C1 segment of cervical spinal cord (tissue), 14 donors: ENCODE data around the gene FREM2.

Experiments
- DNase-seq, 14 donors: peaks; one replicate each; lab custom pipeline; 2025; lab: John Stamatoyannopoulos, UW

Gene FREM2

DNA sequence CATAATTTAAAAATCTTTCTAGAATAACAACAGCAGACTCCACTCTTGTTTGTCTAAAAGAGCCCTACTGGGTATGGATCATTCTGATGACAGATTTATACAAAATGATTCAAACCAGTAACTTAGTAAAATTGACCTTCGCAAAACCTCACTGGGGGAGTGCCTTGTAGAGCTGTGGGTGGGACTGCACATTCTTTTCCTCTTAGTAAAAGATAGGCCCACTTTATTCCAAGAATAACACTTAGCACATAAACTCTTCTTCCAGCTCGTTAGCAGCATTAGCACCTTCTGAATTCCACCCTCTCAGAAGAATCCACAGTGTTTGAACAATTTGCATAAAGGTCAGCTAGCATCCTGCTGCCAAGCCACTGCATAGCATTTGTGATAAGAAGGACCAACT lies 196.9 kb downstream of the FREM2 start:
- DNase-seq, result no peak

- DNase-seq, result no peak
Observed at GRCh38 chr13:38888309-38888708, 201.4 kb downstream of the FREM2 start.

DNA sequence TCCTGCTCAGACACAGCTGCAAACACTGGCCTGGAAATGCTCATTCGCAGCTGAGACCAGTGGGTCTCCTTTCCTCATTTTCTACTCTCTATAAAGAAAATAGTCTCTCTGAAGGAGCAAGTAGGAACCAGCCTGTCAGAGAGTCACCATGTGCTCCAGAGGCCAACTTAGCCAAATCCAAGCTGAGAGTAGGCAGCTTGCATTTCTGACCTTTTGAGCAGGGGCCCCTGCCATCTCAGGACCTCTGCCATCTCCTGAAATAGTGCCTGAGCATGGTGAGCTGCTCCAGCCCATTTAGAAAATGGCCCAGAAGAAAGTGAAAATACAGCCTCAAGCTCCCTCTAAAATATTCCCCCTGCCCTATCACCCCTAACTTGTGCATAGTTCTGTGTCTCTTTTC lies 208.2 kb downstream of the FREM2 start:
- DNase-seq, result no peak

GRCh38 chr13:38897521-38897920 lies 210.6 kb downstream of the FREM2 start:
- DNase-seq, result no peak

DNA sequence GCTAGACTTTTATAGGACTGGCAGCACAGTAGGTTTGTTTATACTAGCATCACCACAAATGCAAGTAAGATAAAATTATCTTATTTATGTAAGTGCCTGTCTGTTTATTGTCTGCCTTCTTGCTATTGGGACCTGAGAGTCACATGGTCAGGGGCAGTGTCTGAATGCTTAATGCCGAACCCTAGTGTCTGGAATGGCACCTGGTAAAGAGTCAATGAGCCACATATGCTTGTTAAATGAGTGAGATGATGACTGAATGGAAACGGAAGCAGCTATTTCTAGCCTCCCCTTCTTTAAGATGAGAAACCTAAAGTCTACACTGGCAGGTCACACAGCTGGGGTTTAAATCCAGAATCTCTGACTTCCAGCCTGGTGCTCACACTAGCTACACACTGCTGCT lies 211.6 kb downstream of the FREM2 start:
- DNase-seq, result no peak

DNA sequence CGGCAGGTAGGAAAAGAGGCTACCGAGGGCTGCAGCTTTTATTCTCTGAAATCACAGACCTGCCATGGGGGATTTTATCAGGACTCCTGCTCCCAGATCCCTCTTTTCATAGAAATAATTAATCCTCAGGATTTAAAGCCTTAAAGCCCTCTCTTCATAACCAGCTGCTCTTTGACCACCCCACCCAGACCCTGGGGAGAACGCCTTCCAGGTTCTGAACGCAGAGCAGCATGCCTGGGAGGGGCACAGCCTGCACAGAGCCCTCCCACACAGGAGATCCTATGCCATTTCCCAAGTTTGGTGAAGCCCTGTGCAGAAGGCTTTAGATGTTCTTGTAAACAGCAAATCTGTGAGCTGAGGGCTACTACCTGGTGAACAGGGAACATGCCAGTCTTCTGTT lies 212.7 kb downstream of the FREM2 start:
- DNase-seq, result no peak

DNA sequence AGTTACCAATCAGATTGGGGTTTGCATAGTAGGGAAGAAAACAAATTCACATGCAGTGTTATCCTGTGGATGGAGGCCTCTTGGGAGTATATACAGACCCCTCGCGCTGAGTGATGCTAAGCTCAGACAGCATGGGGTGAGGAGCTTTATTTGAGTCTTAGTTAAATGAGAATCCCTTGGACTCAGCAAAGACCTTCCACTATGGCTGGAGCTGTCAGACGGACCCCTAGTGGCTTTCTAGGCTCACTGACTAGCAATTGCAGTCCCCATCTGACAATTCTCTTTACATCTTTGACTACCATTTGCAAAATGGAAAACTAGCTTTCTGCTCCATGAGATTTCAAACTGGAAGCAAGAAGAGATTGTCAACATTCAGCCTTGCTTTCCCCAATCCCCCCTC lies 213.3 kb downstream of the FREM2 start:
- no peak for DNase-seq

GRCh38 chr13:38902551-38902950 lies 215.7 kb downstream of the FREM2 start:
- DNase-seq, result no peak

GRCh38 chr13:38905081-38905480 lies 218.2 kb downstream of the FREM2 start:
- no peak for DNase-seq

GRCh38 chr13:38905861-38906260 lies 219.0 kb downstream of the FREM2 start:
- no peak for DNase-seq

DNA sequence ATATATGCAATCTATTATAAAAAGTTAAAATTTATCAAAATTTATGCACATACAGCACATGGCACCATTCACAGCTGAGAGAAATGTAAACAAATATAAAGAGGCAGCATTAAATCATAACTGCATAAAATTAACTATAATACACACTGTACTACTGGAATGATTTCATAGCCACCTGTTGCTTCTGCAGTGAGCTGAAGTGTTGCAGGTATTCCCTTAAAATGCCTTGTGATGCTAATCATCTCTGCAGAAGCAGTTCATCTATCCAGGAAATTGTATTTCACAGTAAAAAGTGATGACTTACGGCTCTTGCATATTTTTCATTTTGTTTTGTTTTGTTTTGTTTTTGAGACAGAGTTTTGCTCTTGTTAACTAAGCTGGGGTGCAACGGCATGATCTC lies 221.7 kb downstream of the FREM2 start:
- no peak for DNase-seq

DNA sequence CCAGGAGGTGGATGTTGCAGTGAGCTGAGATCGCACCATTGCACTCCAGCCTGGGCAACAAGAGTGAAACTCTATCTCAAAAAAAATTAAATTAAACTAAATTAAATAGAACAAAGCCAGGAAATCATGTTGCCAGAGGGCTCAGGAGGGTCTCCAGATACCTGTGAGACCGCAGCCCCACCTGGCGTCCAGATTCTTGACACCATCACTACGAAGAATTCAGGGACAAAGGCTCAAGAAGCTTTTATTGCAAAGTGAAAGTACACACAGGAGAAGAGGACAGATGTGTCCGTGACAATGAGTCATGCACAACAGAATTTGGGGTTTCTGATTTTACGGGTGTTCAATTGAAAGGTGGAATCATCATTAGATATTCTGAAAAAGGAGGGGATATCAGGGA lies 227.2 kb downstream of the FREM2 start:
- DNase-seq, result no peak

- DNase-seq, result no peak
Observed at GRCh38 chr13:38921081-38921480, 234.2 kb downstream of the FREM2 start.

- no peak for DNase-seq
Observed at GRCh38 chr13:38922170-38922569, 235.3 kb downstream of the FREM2 start.

GRCh38 chr13:38933786-38934185 lies 246.9 kb downstream of the FREM2 start:
- no peak for DNase-seq
